Measurements from ENCODE around the gene CITED4. TPM values are rescaled to one million over a fixed set of nuclear protein-coding genes. Genes with fewer than 3 reads are reported as not detected.

Gene CITED4
- total RNA-seq, 1 donor from 2014 or later, result 14.2 TPM

DNA sequence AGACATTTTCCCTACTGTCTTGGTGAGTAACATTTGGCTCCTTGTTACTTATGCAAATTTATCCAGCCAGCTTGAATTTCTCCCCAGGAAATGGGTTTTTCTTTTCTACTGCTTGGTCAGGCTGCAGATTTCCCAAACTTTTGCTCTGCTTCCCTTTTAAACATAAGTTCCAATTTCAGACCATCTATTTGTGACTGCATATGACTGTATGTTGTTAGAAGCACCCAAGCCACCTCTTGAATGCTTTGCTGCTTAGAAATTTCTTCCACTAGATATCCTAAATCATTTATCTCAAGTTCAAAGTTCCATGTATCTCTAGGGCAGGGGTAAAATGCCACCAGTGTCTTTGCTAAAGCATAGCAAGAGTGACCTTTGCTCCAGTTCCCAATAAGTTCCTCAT, 32.3 kb upstream of the CITED4 start:
- no peak for DNase-seq (ENCODE audit: low spot score in 2 of 2, unreplicated experiment in 2 of 2)
- Mint-ChIP-seq H3K4me3 (no peak overlapping the region), H3K9me3 (peaks cover 23% of the 10 kb centered on the region), H3K27me3 (ENCODE audit: low read depth) (no peaks in the 10 kb centered on the region), H3K27ac (no peak overlapping the region), H3K36me3 (peaks cover 8% of the 10 kb centered on the region), H3K4me1 (peaks cover 20% of the 10 kb centered on the region)
- TF ChIP-seq, protein P1, sequence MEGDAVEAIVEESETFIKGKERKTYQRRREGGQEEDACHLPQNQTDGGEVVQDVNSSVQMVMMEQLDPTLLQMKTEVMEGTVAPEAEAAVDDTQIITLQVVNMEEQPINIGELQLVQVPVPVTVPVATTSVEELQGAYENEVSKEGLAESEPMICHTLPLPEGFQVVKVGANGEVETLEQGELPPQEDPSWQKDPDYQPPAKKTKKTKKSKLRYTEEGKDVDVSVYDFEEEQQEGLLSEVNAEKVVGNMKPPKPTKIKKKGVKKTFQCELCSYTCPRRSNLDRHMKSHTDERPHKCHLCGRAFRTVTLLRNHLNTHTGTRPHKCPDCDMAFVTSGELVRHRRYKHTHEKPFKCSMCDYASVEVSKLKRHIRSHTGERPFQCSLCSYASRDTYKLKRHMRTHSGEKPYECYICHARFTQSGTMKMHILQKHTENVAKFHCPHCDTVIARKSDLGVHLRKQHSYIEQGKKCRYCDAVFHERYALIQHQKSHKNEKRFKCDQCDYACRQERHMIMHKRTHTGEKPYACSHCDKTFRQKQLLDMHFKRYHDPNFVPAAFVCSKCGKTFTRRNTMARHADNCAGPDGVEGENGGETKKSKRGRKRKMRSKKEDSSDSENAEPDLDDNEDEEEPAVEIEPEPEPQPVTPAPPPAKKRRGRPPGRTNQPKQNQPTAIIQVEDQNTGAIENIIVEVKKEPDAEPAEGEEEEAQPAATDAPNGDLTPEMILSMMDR (IDR thresholded peaks at IDR 0.05; ENCODE audit: unreplicated experiment), result no peak

DNA sequence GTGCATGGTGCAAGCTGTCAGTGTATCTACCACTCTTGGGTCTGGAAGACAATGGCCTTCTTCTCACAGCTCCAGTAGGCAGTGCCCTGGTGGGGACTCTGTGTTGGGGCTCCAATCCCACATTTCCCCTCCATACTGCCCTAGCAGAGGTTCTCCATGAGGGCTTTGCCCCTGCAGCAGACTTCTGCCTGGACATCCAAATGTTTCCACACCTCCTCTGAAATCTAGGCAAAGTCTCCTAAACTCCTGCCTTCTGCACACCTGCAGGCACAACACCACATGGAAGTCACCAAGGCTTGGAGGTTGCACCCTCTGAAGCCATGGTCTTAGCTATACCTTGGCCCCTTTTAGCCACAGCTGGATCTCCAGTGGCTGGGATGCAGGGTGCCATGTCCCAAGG, 31.8 kb upstream of the CITED4 start:
- Mint-ChIP-seq H3K36me3 (peaks cover 8% of the 10 kb centered on the region), H3K4me1 (peaks cover 20% of the 10 kb centered on the region), H3K4me3 (no peak overlapping the region), H3K27ac (no peak overlapping the region), H3K27me3 (ENCODE audit: low read depth) (no peaks in the 10 kb centered on the region), H3K9me3 (peaks cover 23% of the 10 kb centered on the region)
- TF ChIP-seq, protein P1 (IDR thresholded peaks at IDR 0.05; ENCODE audit: unreplicated experiment), result no peak
- no peak for DNase-seq (ENCODE audit: low spot score in 2 of 2, unreplicated experiment in 2 of 2)

DNA sequence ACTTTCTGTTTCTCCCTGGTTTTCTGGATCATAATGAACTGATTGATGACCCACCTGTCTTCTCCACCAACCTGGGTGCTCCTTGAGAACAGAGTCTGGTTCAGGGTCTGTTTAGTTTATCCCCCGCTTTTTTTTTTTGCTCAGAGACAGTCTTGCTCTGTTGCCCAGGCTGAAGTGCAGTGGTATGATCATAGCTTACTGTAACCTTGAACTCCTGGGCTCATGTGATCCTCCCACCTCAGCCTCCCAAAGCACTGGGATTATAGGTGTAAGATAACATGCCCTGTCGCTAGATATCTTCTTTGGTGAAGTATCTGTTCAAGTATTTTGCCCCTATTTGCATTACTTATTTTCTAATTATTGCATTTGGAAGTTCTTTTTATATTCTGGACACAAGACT, 30.2 kb upstream of the CITED4 start:
- Mint-ChIP-seq H3K27ac (no peak overlapping the region), H3K4me1 (peaks cover 7% of the 10 kb centered on the region), H3K4me3 (no peak overlapping the region), H3K36me3 (peaks cover 8% of the 10 kb centered on the region), H3K27me3 (ENCODE audit: low read depth) (no peaks in the 10 kb centered on the region), H3K9me3 (peaks cover 23% of the 10 kb centered on the region)
- TF ChIP-seq, protein P1 (IDR thresholded peaks at IDR 0.05; ENCODE audit: unreplicated experiment), result no peak
- DNase-seq (ENCODE audit: low spot score in 2 of 2, unreplicated experiment in 2 of 2), result no peak

DNA sequence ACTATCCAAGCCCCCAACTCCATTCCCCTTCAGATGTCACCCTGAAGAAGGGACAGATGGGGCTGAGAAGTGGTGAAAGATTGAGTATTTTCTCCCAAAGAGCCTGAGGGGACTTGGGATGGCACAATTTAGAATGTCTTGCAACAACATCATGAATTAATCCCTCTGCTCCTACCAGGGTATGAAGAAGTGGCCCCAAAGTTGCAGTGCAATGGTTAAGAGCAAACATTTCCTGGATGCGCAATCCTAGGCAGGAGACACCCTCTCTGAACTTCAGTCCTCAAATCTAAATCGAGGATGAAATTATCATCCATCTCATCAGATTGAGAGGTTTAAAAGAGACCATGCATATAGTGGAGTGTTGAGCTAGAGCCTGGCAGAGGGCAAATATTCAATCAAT, 28.6 kb upstream of the CITED4 start:
- Mint-ChIP-seq H3K27ac (no peak overlapping the region), H3K36me3 (peaks cover 8% of the 10 kb centered on the region), H3K27me3 (ENCODE audit: low read depth) (peaks cover 3% of the 10 kb centered on the region), H3K4me3 (no peak overlapping the region), H3K9me3 (peaks cover 23% of the 10 kb centered on the region), H3K4me1 (peaks cover 7% of the 10 kb centered on the region)
- no peak for DNase-seq (ENCODE audit: low spot score in 2 of 2, unreplicated experiment in 2 of 2)
- TF ChIP-seq, protein P1 (IDR thresholded peaks at IDR 0.05; ENCODE audit: unreplicated experiment), result no peak

DNA sequence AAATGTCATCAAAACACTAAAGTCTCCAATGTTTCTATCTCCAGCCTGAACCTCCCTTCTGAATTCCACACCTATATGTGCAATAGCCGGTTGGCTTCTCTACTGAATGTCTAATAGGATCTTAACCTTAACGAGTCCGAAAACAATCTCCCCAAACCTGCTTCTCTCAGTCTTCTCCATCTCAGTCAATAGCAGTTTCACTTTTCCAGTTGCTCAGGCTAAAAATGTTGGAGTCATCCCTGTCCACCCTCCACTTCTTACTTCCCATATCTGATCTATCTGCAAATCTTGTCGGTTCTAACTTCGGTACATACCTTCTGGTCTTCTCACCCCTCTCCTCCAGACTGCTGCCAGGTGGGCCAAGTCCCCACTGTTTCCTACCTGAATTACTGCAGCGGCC, 25.5 kb upstream of the CITED4 start:
- no peaks in the 10 kb centered on the region for H3K9me3 Mint-ChIP-seq
- no peaks in the 10 kb centered on the region for H3K36me3 Mint-ChIP-seq
- no peak overlapping the region for H3K4me3 Mint-ChIP-seq
- no peak for DNase-seq (ENCODE audit: low spot score in 2 of 2, unreplicated experiment in 2 of 2)
- H3K4me1 Mint-ChIP-seq, result peaks cover 10% of the 10 kb centered on the region
- TF ChIP-seq, protein P1 (IDR thresholded peaks at IDR 0.05; ENCODE audit: unreplicated experiment), result no peak
- no peak overlapping the region for H3K27ac Mint-ChIP-seq
- peaks cover 14% of the 10 kb centered on the region for H3K27me3 Mint-ChIP-seq (ENCODE audit: low read depth)

DNA sequence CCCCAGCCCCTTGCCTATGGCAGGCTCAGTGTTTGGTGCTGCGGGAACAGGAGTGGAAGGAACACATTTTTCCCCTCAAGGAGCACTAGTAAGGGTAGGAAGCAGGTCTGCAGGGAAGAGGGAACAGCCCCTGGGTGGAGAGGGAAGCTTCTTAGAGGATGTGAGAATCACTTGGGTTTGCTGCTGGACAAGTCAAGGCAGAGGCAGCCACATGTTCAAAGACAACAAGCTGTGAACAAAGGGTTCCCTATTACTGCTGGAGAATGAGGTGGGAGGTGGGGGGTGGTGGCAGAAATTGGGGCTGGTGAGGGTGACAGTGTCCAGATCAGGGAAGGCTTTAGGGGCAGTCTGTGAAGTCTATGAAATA, 24.8 kb upstream of the CITED4 start:
- DNase-seq (ENCODE audit: low spot score in 2 of 2, unreplicated experiment in 2 of 2), result no peak
- Mint-ChIP-seq H3K4me3 (no peak overlapping the region), H3K27ac (no peak overlapping the region), H3K27me3 (ENCODE audit: low read depth) (peaks cover 14% of the 10 kb centered on the region), H3K36me3 (no peaks in the 10 kb centered on the region), H3K4me1 (peaks cover 10% of the 10 kb centered on the region), H3K9me3 (no peaks in the 10 kb centered on the region)
- TF ChIP-seq, protein P1 (IDR thresholded peaks at IDR 0.05; ENCODE audit: unreplicated experiment), result no peak

Measured in mesothelial cell of epicardium (in vitro differentiated cells).